Measurements from ENCODE around the gene MYOZ3. TPM values are rescaled to one million over a fixed set of nuclear protein-coding genes. Genes with fewer than 3 reads are reported as not detected.

MYOZ3 gene
- total and polyA plus RNA-seq, 7 donors: 3.0 to 110 (median 29.7) TPM

GRCh38 chr5:150700246-150700593 is 39.2 kb downstream of the MYOZ3 start:
- Histone ChIP-seq H3K36me3 (ENCODE audit: insufficient read depth in 1 of 2, low read depth in 1 of 2) (peaks cover 17 to 47% of the 10 kb centered on the region in 2 donors), H3K27me3 (ENCODE audit: insufficient read depth in 3 of 3, low read length in 2 of 3) (no peaks in the 10 kb centered on the region), H3K27ac (peak overlapping the region; percentile 97), H3K4me1 (peaks cover 13% of the 10 kb centered on the region), H3K4me3 (peak overlapping the region; percentile 90), H3K9me3 (no peaks in the 10 kb centered on the region)
- DNase-seq (no peak), ATAC-seq (peak in 3 of 4 donors; percentile 2 to 25 (median 3))
- TF ChIP-seq CTCF (IDR thresholded peaks at IDR 0.05): no peak
- intact Hi-C loops (cut with DNase I): no loop called here
- 1% methylated on average over 15 of the region's 15 CpGs for WGBS, 3 donors

- DNase-seq (peak; percentile 92 to 96), ATAC-seq (peak; percentile 98)
- intact Hi-C loops (cut with DNase I): no loop called here
- Histone ChIP-seq H3K36me3 (ENCODE audit: insufficient read depth in 1 of 2, low read depth in 1 of 2) (peaks cover 12 to 41% of the 10 kb centered on the region in 2 donors), H3K27ac (peak within 1 kb of the TSS; percentile 97), H3K9me3 (no peaks in the 10 kb centered on the region), H3K4me3 (peak within 1 kb of the TSS; percentile 90), H3K4me1 (peaks cover 13% of the 10 kb centered on the region), H3K27me3 (ENCODE audit: insufficient read depth in 3 of 3, low read length in 2 of 3) (no peaks in the 10 kb centered on the region)
- TF ChIP-seq CTCF (IDR thresholded peaks at IDR 0.05): peak; percentile 64
- 0% methylated on average over 52 to 59 of the region's 59 CpGs for WGBS, 3 donors
These were observed 39.7 kb downstream of the MYOZ3 start, which contains the start of gene RBM22 for GRCh38 chr5:150700594-150701377. Gene RBM22, minus strand, starts transcription at chr5:150701062. Its CDS starts 77 bp downstream, at chr5:150700985.

- H3K9me3 ChIP-seq: no peaks in the 10 kb centered on the region
- intact Hi-C loops (cut with DNase I): no loop called here
- H3K4me1 ChIP-seq: peaks cover 13% of the 10 kb centered on the region
- H3K27ac ChIP-seq: no peak overlapping the region
- peaks cover 0 to 21% of the 10 kb centered on the region in 2 donors for H3K36me3 ChIP-seq (ENCODE audit: insufficient read depth in 1 of 2, low read depth in 1 of 2)
- H3K4me3 ChIP-seq: no peak overlapping the region
- DNase-seq (no peak), ATAC-seq (no peak)
- H3K27me3 ChIP-seq (ENCODE audit: insufficient read depth in 3 of 3, low read length in 2 of 3): no peaks in the 10 kb centered on the region
- WGBS, 3 donors: 83 to 84% (median 83%) methylated on average over 3 of the region's 3 CpGs
- TF ChIP-seq CTCF (IDR thresholded peaks at IDR 0.05): no peak
These were observed 42.7 kb downstream of the MYOZ3 start for GRCh38 chr5:150703762-150704161.

GRCh38 chr5:150706776-150707390 is 45.8 kb downstream of the MYOZ3 start:
- TF ChIP-seq CTCF (IDR thresholded peaks at IDR 0.05): no peak
- Histone ChIP-seq H3K9me3 (no peaks in the 10 kb centered on the region), H3K27ac (no peak overlapping the region), H3K4me3 (no peak overlapping the region), H3K36me3 (ENCODE audit: insufficient read depth in 1 of 2, low read depth in 1 of 2) (peaks cover 5 to 41% of the 10 kb centered on the region in 2 donors), H3K4me1 (no peaks in the 10 kb centered on the region), H3K27me3 (ENCODE audit: insufficient read depth in 3 of 3, low read length in 2 of 3) (no peaks in the 10 kb centered on the region)
- no peak for ATAC-seq
- intact Hi-C loops (cut with DNase I): loop anchor here in 1 of 2 donors (5.0 kb wide), 1 partner anchor 145 kb away; no protein-coding TSS in a partner anchor
- no peak for DNase-seq
- 32 to 42% (median 35%) methylated on average over 4 of the region's 4 CpGs for WGBS, 3 donors
